Panc1 (cell line): ENCODE measurements around the gene DNAJC5G. TPM values are rescaled to one million over a fixed set of nuclear protein-coding genes. Genes with fewer than 3 reads are reported as not detected.

Experiments
- ATAC-seq: fragments of 200-7000 bp; cut with Tn5 transposase; 2 replicates; pipeline ENCODE4 v1.9.1; 2020; ENCODE audit warnings: mild to moderate bottlenecking, moderate library complexity
- BruUV-seq: library from RNA; stranded (reverse); fragments of 400-500 nt; replicated peaks from 2 replicates; lab custom pipeline; 2021; lab: Mats Ljungman, UMichigan
- CTCF ChIA-PET: fragments of 300-600 bp; sonication (Branson Sonifier 250); formaldehyde crosslinking; loops from one replicate; lab custom pipeline; 2022; ENCODE audit warnings: antibody characterized with exemption; lab: Charles Lee
- POLR2A ChIA-PET: fragments of 300-600 bp; sonication (Branson Sonifier 250); formaldehyde crosslinking; loops from one replicate; lab custom pipeline; 2022; ENCODE audit warnings: antibody characterized with exemption; lab: Charles Lee
- DNase-seq: peaks from one replicate; pipeline ENCODE4 v3.0.0-alpha.2; 2010; ENCODE audit warnings: low read depth, low spot score
- H3K27ac ChIP-seq: 2 replicates; pipeline ENCODE4 v1.5.1; 2011; ENCODE audit warnings: mild to moderate bottlenecking, low read length, inconsistent platforms
- H3K27me3 ChIP-seq: fragments of 200-500 bp; sonication (Bioruptor generic); 2 replicates; pipeline ENCODE4 v1.6.0; 2014; ENCODE audit warnings: low read length, inconsistent platforms; ENCODE audit not compliant: control insufficient read depth, insufficient read depth
- H3K36me3 ChIP-seq: fragments of 200-500 bp; sonication (Bioruptor generic); 2 replicates; pipeline ENCODE4 v1.5.1; 2014; ENCODE audit warnings: inconsistent platforms, mild to moderate bottlenecking, low read length, moderate library complexity; ENCODE audit not compliant: control insufficient read depth, insufficient read depth
- H3K4me1 ChIP-seq: 2 replicates; pipeline ENCODE4 v1.5.1; 2011; ENCODE audit warnings: inconsistent platforms, mild to moderate bottlenecking, low read length, moderate library complexity; ENCODE audit not compliant: control insufficient read depth, insufficient read depth
- H3K4me3 ChIP-seq, 2 experiments: 2 replicates each; pipeline ENCODE4 v1.5.1; 2011 to 2012; ENCODE audit warnings: low read depth in 2 of 2, low read length in 2 of 2, mild to moderate bottlenecking in 2 of 2, inconsistent platforms in 1 of 2, moderate library complexity in 1 of 2
- H3K9me3 ChIP-seq: fragments of 200-500 bp; sonication (Bioruptor generic); 2 replicates; pipeline ENCODE4 v1.5.1; 2014; ENCODE audit warnings: low read depth, mild to moderate bottlenecking, inconsistent platforms, low read length, moderate library complexity; ENCODE audit not compliant: control insufficient read depth, insufficient read depth
- POLR2AphosphoS5 ChIP-seq: IDR thresholded peaks from 2 replicates; pipeline ENCODE4 v1.6.1; 2012; ENCODE audit warnings: mild to moderate bottlenecking, low read depth, low read length, moderate library complexity
- SIN3A ChIP-seq: IDR thresholded peaks from 2 replicates; pipeline ENCODE4 v1.6.1; 2012; ENCODE audit warnings: low read depth, mild to moderate bottlenecking, low read length, moderate library complexity, borderline replicate concordance; ENCODE audit not compliant: insufficient read depth
- TCF7L2 ChIP-seq: IDR thresholded peaks from 2 replicates; pipeline ENCODE4 v1.6.1; 2011; ENCODE audit warnings: mild to moderate bottlenecking, low read depth, low read length, inconsistent platforms
- in situ Hi-C: cut with HindIII; loops from 2 replicates; pipeline ENCODE4 v1.10.0; 2016; ENCODE audit warnings: low sequenced_read_pairs, low pct_unique_long_range_greater_than_20kb
- intact Hi-C: fragments of 100-400 bp; cut with micrococcal nuclease; formaldehyde crosslinking; loops from one replicate; pipeline ENCODE4 v1.10.0; 2022; ENCODE audit not compliant: unreplicated experiment
- total RNA-seq: library from RNA; stranded (reverse); gene quantifications from one replicate; pipeline ENCODE4 v1.2.1, GENCODE V29; 2021; ENCODE audit not compliant: unreplicated experiment
- TF ChIP-seq, protein P1 (sequence below), 2 experiments: IDR thresholded peaks; 2 replicates each; pipeline ENCODE4 v1.6.1; 2011 to 2012; ENCODE audit warnings: low read depth in 2 of 2, control low read depth in 1 of 2, low read length in 1 of 2, mild to moderate bottlenecking in 1 of 2, moderate library complexity in 1 of 2; ENCODE audit not compliant: insufficient read depth in 1 of 2
- TF ChIP-seq, protein P2 (sequence below): fragments of 450-650 bp; IDR thresholded peaks from 2 replicates; pipeline ENCODE4 v1.5.1; 2017; ENCODE audit warnings: mild to moderate bottlenecking

Gene DNAJC5G
- total RNA-seq, 1 experiment from 2014 or later = not detected

DNA sequence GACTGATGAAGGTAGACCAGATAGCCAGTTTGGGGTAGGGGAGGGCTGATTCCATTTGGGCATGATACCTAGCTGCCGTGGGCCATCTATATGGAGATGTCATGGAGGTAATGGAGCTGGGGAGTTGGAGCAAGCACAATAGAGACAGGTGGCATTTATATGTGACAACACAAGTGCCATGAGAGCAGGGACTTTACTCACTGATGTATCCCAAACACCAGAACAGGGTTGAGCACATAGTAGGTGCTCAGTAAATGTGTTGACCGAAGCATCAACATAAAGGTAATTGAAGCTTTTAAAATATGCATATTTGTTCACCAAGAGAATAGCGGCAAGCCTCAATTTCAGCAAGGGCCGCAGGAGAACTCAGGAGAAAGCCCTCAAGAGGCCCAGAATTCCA is 27.3 kb upstream of the DNAJC5G start:
- POLR2A ChIA-PET = no interaction called here
- H3K36me3 ChIP-seq = no peaks in the 10 kb centered on the region; the same call in 1 of the 2 replicates
- TF ChIP-seq POLR2AphosphoS5 = no peak
- TF ChIP-seq, protein P1, sequence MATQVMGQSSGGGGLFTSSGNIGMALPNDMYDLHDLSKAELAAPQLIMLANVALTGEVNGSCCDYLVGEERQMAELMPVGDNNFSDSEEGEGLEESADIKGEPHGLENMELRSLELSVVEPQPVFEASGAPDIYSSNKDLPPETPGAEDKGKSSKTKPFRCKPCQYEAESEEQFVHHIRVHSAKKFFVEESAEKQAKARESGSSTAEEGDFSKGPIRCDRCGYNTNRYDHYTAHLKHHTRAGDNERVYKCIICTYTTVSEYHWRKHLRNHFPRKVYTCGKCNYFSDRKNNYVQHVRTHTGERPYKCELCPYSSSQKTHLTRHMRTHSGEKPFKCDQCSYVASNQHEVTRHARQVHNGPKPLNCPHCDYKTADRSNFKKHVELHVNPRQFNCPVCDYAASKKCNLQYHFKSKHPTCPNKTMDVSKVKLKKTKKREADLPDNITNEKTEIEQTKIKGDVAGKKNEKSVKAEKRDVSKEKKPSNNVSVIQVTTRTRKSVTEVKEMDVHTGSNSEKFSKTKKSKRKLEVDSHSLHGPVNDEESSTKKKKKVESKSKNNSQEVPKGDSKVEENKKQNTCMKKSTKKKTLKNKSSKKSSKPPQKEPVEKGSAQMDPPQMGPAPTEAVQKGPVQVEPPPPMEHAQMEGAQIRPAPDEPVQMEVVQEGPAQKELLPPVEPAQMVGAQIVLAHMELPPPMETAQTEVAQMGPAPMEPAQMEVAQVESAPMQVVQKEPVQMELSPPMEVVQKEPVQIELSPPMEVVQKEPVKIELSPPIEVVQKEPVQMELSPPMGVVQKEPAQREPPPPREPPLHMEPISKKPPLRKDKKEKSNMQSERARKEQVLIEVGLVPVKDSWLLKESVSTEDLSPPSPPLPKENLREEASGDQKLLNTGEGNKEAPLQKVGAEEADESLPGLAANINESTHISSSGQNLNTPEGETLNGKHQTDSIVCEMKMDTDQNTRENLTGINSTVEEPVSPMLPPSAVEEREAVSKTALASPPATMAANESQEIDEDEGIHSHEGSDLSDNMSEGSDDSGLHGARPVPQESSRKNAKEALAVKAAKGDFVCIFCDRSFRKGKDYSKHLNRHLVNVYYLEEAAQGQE (IDR thresholded peaks at IDR 0.05; ENCODE audit: insufficient read depth in 1 of 2, low read depth in 2 of 2, low read length in 1 of 2) = no peak
- TF ChIP-seq, protein P2, sequence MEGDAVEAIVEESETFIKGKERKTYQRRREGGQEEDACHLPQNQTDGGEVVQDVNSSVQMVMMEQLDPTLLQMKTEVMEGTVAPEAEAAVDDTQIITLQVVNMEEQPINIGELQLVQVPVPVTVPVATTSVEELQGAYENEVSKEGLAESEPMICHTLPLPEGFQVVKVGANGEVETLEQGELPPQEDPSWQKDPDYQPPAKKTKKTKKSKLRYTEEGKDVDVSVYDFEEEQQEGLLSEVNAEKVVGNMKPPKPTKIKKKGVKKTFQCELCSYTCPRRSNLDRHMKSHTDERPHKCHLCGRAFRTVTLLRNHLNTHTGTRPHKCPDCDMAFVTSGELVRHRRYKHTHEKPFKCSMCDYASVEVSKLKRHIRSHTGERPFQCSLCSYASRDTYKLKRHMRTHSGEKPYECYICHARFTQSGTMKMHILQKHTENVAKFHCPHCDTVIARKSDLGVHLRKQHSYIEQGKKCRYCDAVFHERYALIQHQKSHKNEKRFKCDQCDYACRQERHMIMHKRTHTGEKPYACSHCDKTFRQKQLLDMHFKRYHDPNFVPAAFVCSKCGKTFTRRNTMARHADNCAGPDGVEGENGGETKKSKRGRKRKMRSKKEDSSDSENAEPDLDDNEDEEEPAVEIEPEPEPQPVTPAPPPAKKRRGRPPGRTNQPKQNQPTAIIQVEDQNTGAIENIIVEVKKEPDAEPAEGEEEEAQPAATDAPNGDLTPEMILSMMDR = no peak
- no peak for ATAC-seq
- no peak for DNase-seq
- no peak overlapping the region for H3K27ac ChIP-seq
- H3K4me1 ChIP-seq = peaks cover 6% of the 10 kb centered on the region
- CTCF ChIA-PET = interaction anchor here (0.6 kb wide), 1 partner anchor 32 kb away, joined by 3 read pairs; no protein-coding TSS in a partner anchor
- H3K27me3 ChIP-seq = no peaks in the 10 kb centered on the region
- TSS peak; percentile 44 for BruUV-seq
- in situ Hi-C loops = no loop called here
- no peaks in the 10 kb centered on the region for H3K9me3 ChIP-seq
- no peak overlapping the region for H3K4me3 ChIP-seq
- intact Hi-C loops = no loop called here

DNA sequence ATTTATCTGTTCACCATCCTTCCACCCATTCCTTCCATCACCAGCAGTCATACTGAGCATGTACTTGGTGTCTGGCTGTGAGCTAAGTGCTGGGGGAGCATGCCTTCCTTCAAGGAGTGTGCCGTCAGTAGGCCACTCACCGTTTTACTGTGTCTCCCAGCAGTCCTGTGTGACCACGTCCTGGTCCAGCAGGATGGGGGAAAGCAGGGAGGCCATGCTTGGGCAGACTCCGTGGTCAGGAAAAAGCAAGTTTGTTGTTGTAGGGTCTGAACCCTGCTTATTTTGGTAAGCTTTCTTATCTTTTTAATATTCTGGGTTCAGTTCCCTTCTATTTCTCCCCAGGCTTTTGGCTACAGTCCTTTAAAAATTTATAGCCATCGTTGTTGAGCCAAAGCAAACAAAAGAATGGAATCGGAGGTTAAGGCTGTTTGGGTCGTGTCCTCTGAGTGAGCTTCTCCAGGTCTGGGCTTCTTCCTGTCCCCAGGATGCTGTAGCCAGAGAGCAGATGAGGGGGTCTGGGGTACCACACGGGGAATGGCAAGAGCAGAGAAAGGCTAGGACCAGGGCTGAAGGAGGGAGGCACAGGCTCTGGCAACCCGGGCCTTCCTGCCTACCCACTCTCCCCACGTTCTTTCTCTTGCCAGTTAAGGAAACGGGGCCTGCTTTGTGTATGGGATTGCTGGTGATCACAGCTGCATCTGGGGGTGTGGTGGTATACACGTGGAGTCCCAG is 25.9 kb upstream of the DNAJC5G start:
- in situ Hi-C loops (no loop called here), intact Hi-C loops (no loop called here)
- H3K9me3 ChIP-seq = no peaks in the 10 kb centered on the region
- no peak for TF ChIP-seq POLR2AphosphoS5
- TF ChIP-seq, protein P1 (IDR thresholded peaks at IDR 0.05; ENCODE audit: insufficient read depth in 1 of 2, low read depth in 2 of 2, low read length in 1 of 2) = no peak
- no peak for TF ChIP-seq SIN3A
- TF ChIP-seq, protein P2 = no peak
- TF ChIP-seq TCF7L2 = no peak
- ChIA-PET POLR2A (interaction anchor here (0.7 kb wide), 2 partner anchors 9 to 28 kb away, joined by 3 to 4 read pairs; no protein-coding TSS in a partner anchor), CTCF (interaction anchor here (0.8 to 1.2 kb wide), 2 partner anchors 31 to 54 kb away, joined by 4 to 5 read pairs; no protein-coding TSS in a partner anchor)
- peaks cover 6% of the 10 kb centered on the region for H3K4me1 ChIP-seq
- H3K36me3 ChIP-seq = no peaks in the 10 kb centered on the region; the same call in 1 of the 2 replicates
- no peak overlapping the region for H3K27ac ChIP-seq
- no TSS peak for BruUV-seq
- no peak overlapping the region for H3K4me3 ChIP-seq
- no peak for DNase-seq
- peak; percentile 49 for ATAC-seq
- H3K27me3 ChIP-seq = no peaks in the 10 kb centered on the region
